Measurements from ENCODE around the gene GPR15LG. TPM values are rescaled to one million over a fixed set of nuclear protein-coding genes. Genes with fewer than 3 reads are reported as not detected.

Gene GPR15LG
- total RNA-seq, 1 donor from 2014 or later: not detected

DNA sequence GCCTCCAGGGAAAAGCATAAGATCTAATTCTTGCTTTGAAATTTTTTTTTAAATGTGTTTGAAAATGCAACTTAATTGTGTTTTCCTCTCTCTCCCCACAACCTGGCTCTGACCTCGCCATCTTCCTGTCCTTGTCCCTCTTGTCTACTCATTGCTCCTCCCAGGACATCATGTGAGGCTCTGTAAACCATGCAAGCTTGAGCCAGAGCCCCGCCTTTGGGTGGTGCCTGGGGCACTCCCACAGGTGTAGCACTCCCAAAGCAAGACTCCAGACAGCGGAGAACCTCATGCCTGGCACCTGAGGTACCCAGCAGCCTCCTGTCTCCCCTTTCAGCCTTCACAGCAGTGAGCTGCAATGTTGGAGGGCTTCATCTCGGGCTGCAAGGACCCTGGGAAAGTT lies 10.9 kb downstream of the GPR15LG start:
- intact Hi-C loops (cut with DNase I): no loop called here
- no peak for ATAC-seq
- no peak for DNase-seq (ENCODE audit: missing footprints)

DNA sequence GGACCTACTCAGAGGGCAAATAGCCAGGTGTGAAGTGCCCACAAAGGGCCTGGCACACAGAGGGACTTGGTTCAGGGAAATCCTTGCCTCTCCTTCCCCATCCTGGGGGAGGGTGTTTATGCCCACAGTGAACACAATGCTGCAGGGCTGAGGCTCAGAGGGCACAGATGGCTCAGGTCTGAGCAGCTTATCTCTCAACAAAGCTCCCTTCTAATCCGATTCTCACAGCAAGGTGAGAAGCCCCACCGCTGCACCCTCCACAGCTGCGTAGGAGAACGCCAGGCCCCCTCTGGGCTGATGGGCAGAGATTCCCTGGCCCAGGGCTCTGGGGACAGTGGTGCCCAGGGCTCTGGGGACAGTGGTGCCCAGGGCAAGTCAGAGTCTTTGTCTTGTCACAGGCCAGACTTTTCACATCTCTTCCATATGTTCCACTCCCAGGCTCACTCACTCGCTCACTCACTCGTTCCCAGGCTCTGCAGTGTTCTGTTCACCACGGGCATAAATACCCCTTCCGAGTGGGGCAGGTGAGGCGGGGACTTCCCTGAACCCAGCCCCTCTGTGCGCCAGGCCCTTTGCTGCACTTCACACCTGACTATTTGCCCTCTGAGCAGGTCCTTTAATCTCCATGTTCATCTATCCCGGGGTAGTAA lies 12.1 kb downstream of the GPR15LG start:
- ATAC-seq (no peak), DNase-seq (ENCODE audit: missing footprints) (no peak)
- intact Hi-C loops (cut with DNase I): no loop called here

DNA sequence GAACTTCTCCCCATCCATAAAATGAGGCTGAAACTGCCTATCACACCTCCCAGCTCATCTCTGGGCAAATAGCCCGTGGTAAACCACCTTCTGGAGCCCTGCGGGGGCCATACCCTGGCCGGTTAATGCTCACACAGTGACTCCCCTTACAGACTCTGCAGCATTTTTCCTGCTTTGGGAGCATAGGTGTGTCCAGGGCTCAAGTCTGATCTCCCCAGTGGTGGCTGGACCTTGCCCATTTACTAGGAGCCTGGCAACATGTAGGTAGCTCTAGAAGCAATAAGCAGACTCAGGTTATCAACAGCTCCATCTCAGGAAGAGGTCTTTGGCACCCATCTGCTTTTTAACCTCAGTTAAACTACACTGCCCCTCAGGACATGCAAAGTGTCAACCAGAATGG lies 15.2 kb downstream of the GPR15LG start:
- no peak for DNase-seq (ENCODE audit: missing footprints)
- ATAC-seq: no peak
- intact Hi-C loops (cut with DNase I): no loop called here

DNA sequence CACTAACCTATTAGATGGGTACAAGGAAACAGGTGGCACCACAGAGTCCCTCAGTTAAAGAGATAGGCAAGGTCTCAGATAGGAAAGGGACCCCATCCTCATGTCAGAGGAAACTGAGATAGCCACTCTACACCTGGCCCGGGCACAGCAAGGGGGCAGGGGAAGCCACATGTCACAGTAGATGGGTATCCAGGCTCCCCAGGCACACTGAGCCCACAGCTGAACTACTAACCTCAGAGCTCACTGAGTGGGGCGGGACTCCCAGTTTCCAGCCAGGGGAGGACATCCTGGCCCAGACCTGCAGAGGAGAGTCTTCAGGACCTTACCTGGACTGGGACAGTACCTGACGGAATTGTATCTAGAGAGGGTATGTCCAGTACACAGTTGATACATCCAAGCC lies 17.0 kb downstream of the GPR15LG start:
- intact Hi-C loops (cut with DNase I): no loop called here
- no peak for ATAC-seq

DNA sequence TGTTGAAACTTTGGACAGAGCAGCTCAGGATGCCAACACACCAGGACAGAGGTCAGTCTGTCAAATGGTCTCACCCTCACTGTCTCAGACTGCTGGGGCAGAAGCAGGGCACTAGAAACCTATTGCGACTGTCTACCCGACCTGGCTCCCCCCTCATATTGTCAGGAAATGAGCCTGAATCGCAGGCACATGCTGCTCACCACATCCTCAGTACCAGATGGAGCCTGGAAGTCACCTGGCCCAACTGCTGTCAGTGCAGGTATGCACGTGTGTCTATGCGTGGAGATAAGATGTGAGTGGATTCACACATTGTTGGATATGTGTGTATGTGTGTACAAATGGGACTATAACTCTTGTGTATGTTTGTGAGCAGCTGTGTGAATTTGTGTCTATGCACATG lies 17.5 kb downstream of the GPR15LG start:
- no peak for ATAC-seq
- intact Hi-C loops (cut with DNase I): no loop called here
- no peak for DNase-seq (ENCODE audit: missing footprints)

More for the DNA sequence above, 17.0 kb downstream of the GPR15LG start:
- no peak for DNase-seq (ENCODE audit: missing footprints)

DNA sequence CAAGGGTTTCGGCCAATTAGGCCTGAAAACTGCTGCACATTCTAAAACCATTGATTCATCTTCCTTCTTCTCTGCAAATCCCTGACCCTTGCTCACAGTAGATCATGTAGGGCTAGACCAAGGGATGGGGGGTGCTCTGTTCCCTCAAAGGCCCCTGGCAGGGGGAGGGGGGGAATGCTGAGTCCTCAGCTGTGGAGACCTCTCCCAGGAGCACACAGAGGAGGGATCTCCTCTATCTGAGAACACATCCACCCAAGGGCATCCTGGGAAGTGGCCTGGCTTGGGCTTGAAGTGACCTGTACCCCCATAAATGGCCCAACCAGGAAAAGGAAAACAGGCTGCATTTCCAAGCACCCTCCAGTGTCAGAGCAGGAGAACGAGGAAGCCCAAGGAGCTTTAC lies 19.7 kb downstream of the GPR15LG start:
- ATAC-seq (no peak), DNase-seq (ENCODE audit: missing footprints) (no peak)
- intact Hi-C loops (cut with DNase I): no loop called here

DNA sequence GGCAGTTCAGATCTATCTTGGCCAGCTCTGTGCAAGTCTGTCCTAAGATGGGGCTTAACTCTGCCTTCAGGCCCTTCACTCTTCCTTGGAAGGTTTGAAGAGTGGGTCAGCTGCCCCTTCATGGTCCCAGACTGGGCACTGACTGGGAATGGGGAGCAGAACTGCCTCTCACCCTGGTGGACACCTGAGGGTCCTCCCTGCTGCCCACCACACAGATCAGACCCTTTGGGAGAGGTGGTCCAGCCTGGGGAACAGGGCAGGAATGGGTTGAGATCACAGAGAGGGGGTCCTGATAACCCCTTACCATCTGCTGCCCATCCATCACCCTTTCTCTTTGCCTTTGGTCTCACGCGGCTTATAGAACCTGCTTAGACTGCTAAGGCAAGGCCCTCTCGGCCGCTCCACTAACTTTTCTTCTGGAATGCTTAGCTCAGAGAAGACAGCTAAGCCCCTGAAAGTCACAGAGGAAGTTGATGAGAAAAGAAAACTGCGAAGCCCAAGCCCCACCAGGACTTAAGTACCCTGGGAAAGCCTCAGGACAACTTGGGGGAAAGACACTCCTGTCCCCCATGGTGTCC lies 20.3 kb downstream of the GPR15LG start:
- intact Hi-C loops (cut with DNase I): no loop called here
- ATAC-seq (no peak), DNase-seq (ENCODE audit: missing footprints) (no peak)

DNA sequence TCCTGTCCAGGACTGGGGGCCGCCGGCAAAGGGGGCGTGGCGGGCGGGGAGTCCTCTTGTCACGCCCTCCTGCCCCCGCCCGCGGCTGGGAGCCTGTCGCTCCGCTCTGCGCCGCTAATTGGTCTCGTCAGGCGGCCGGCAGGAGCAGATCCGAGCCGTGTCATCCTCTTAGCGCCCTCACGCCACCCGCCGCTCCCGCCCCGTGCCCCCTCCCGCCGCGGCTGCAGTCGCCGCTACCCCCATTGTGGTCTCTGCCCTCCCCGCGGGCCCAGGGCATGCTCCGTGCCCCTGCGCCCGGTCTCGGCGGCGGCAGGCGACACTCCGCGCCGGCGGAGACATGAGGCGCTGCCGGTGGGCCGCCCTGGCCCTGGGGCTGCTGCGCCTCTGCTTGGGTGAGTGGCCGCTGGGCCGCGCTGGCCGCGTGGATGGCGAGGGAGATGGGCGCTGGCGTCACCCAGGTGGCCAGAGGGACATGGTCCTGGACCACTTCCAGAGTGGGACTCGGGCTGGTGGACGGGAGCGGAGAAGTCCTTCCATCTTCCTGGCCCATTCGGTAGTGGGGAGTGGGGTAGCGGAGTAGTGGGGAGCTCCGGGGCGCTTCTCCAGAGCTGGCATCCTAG lies 20.9 kb downstream of the GPR15LG start, which contains the start of gene CDHR1:
Gene CDHR1 (plus strand): TSS at position 114 of the 620 bp plus-strand sequence. CDS start 224 bp downstream, at position 338.
- ATAC-seq (peak; percentile 49), DNase-seq (ENCODE audit: missing footprints) (peak; percentile 79)
- intact Hi-C loops (cut with DNase I): no loop called here

DNA sequence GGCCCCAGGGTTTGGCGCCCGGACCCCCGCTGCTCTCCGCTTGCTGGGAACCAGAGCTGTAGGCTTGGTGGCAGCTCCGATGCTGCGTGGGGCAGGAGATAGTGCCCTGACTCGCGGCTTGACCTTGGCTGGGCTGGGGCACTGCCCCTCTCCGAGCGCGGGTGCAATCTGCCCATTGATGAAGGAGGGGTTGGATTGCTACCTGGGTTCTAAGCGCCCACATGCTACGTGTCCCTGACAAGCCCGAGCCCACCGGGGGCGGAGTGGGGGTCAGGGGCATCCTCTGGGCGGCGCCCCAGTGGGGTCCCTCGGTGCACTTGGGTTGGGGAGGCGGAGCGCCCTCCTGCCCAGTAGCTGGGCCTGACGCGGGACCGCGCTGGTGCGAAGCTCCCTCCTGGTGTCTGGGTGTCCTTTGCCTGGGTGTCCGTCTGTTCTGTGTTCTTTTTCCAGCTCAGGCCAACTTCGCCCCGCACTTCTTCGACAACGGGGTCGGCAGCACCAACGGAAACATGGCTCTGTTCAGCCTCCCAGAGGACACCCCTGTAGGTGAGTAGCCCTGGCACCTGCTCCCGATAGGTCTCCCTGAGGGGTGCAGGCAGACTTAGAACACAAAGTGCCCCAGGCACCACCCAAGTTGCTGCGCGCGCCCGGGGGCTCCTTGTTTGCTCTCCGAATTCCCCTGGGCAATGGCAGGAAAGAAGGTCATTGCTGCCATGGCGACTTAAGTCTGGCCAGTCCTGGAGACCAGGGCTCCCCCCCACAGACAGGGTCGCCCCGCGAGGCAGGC lies 21.6 kb downstream of the GPR15LG start:
- intact Hi-C loops (cut with DNase I): no loop called here
- no peak for DNase-seq (ENCODE audit: missing footprints)
- no peak for ATAC-seq

DNA sequence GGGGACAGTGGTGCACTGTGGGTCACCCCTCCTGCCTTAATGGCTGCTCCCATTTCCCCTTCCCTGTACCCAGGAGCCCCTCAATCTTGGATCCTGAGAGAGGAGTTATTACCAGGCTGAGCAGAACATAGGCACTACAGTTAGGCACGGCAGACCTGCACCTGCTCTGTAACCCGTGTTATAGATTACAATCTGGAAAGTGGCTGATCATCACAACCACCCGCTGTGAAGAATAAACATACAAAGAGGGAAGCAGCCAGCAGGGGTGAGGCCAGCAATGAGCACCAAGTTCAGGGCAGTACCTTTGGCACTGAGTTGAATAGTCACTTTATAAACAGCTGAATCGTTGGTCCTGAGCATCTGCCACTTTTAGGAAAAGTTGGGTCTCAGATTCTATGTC lies 22.5 kb downstream of the GPR15LG start:
- no peak for ATAC-seq
- intact Hi-C loops (cut with DNase I): no loop called here

DNA sequence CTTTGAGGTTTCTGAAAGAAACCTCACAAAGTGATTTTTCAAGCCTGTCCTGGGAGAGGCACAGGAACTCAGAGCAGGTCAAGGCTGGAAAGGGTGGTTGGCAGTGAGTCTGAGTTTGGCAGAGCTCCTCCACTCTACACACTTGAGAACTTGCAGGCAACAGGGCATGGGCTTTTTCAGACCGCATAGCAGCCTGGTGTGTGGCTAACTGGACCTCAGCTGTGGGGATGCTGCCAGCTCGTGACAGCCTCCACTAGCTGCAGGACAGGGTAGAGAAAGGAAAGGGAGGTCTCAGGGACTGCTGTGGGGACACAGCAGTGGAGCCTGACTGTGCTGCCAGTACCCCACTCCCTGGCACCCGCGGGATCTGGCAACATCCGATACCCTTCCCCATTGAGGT lies 23.3 kb downstream of the GPR15LG start:
- ATAC-seq: peak; percentile 82
- intact Hi-C loops (cut with DNase I): no loop called here
- no peak for DNase-seq (ENCODE audit: missing footprints)

More for the DNA sequence above, 22.5 kb downstream of the GPR15LG start:
- DNase-seq (ENCODE audit: missing footprints): no peak

DNA sequence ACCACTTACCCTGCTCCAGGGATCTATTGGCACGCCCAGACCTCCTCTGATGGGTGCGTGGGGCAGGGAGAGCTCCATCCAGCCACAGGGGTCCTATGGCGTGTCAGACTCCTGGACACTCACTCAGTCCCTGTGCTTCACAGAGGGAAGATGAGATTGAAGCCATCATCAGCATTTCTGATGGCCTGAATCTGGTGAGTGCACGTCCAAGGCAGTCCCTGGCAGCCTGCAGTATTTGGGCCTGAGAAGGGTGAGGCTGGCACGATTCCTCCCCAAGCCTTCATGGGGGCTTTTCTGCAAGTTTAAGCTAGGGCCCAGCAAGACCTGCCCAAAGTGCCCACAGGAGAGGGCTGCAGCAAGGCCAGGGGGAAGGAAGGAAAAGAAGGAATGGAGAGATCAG lies 24.0 kb downstream of the GPR15LG start:
- DNase-seq (ENCODE audit: missing footprints) (no peak), ATAC-seq (no peak)
- intact Hi-C loops (cut with DNase I): no loop called here

DNA sequence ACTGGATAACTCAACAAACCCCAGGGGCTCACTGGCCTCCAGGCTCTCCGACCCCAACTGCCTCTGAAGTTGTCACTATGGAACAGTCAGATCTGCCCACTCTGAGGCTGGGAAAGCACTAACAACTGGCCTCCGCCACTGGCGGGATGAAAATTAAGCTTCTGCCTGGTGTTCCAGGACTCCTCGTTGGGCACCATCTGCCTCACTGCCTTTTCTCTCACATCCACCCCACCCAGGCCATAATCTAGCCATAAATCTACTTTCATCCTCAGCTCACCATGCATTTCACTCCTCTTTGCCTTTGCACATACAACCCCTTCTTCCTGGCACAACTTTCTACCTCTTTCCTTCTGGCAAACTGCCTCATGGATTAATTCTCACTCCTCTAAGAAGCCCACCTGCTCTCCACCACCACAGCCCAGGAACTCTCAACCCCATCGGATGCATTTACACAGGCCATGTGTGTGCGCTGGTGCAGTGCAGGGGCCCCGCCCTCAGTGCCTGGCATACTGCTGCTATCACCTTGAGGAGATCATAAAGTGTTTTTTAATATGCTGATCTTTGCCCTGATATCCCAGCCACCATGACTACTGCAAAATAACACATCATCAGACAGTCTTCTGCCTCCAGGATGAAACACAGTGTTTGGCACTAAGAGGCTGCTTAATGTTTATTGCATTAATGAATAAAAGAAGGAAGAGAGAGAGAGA lies 24.8 kb downstream of the GPR15LG start:
- intact Hi-C loops (cut with DNase I): no loop called here
- DNase-seq (ENCODE audit: missing footprints) (no peak), ATAC-seq (no peak)

DNA sequence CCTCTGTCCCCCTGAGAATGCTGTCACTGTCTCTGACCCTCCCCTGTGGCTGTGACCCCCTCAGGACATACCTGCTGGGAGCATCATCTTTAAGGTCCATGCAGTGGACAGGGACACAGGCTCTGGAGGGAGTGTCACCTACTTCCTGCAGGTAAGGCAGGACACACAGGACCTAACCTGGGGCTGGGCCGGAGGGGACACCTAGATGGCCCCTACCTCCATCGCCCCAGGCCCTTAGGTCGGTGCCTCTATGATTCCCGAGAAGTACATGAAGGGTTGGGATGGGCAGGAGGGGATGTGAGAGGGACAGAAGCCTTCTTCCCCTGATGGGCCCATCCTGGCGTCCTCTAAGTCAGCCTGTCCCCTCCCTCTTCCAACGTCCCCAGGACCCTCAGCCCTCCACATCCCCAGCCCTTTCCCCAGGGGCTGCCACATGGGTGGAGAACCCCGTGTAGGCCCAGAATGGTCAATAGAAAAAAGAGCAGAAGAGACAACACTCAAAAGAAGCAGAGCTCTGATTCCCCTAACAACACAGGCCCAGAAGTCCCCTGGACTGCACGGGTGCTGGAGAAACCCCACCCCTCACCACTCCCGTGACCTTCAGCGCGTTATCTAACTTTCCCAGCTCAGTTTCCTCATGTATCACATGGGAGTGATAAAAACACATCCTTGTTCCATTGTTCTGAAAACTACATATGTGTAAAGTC lies 27.1 kb downstream of the GPR15LG start:
- ATAC-seq: no peak
- DNase-seq (ENCODE audit: missing footprints): no peak
- intact Hi-C loops (cut with DNase I): no loop called here

DNA sequence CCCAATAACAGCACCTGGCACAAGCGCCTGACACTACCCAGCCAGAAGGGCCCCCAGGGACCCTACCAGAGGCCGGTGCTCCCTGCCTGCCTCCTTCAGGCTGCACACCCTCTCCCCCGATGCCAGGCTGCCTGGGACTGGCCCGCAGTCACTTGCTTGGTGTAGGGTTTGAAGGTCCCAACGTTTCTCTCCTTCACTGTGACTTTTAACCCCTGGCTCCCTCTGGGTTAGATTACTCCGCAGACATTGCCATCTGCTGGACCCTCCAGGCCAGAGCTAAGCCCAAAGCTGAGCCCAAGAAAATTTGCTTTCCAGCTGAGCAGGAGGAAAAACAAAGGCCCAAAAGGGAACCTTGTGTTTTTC lies 27.6 kb downstream of the GPR15LG start:
- intact Hi-C loops (cut with DNase I): no loop called here
- ATAC-seq: no peak
- DNase-seq (ENCODE audit: missing footprints): no peak

DNA sequence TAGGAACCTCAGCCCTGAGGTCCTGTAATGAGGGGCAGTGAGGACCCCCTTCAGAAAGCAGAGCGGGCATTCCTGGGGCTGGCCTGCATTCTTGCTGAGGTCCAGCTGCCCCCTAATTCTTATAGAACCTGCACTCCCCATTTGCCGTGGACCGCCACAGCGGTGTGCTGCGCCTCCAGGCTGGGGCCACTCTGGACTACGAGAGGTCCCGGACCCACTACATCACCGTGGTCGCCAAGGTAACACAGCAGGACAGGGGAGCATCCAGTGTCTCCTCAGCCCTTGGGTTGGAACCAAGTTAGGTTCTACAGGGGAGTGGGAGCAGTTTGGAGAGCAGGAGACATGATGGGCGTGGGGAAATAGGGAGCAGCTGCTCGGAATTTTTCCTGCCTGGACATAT lies 28.1 kb downstream of the GPR15LG start:
- intact Hi-C loops (cut with DNase I): no loop called here
- DNase-seq (ENCODE audit: missing footprints) (no peak), ATAC-seq (no peak)

DNA sequence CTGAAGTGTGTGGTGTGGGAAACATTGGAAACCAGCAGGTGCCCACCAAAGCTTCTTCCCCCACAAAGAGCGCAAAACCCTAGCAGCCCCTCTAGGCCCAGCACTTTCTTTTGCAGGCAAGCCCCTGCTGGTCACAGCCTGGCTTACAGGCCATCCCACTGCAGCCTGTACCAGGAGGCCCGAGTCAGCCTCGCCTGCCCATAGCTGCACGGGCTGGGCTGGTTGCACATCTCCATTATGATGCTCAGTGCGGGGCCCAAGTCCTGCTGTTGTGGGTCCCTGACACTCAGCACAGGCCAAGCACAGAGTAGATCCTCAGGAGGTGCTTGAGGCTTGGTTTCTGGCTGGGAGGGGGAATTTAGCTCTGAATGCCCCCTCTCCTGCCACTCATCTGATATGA lies 28.7 kb downstream of the GPR15LG start:
- intact Hi-C loops (cut with DNase I): no loop called here
- ATAC-seq (no peak), DNase-seq (ENCODE audit: missing footprints) (no peak)

DNA sequence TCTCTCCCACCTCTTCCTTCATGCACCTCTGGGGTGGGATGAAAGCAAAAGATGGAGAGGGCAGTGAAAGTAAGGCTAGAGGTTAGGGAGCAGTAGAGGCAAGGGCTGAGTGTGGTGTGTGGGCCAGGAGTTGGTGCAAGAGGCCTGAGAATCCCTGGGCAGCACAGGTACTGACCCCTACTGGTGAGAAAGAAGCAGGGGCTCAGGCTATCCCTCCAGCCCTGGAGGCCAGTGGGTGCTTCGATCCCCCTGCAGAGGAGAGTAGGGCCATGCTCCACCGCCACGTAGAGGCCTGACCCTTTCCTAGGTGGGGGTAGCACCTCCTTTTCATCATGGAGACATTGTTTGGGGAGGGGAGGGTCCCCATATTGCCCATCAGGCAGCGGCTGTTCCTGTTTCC lies 30.5 kb downstream of the GPR15LG start:
- intact Hi-C loops (cut with DNase I): loop anchor here (2.0 kb wide), 1 partner anchor 55 kb away; no protein-coding TSS in a partner anchor
- ATAC-seq (no peak), DNase-seq (ENCODE audit: missing footprints) (no peak)
